Measurements from ENCODE around the gene C14orf93.

The C14orf93 gene

DNA sequence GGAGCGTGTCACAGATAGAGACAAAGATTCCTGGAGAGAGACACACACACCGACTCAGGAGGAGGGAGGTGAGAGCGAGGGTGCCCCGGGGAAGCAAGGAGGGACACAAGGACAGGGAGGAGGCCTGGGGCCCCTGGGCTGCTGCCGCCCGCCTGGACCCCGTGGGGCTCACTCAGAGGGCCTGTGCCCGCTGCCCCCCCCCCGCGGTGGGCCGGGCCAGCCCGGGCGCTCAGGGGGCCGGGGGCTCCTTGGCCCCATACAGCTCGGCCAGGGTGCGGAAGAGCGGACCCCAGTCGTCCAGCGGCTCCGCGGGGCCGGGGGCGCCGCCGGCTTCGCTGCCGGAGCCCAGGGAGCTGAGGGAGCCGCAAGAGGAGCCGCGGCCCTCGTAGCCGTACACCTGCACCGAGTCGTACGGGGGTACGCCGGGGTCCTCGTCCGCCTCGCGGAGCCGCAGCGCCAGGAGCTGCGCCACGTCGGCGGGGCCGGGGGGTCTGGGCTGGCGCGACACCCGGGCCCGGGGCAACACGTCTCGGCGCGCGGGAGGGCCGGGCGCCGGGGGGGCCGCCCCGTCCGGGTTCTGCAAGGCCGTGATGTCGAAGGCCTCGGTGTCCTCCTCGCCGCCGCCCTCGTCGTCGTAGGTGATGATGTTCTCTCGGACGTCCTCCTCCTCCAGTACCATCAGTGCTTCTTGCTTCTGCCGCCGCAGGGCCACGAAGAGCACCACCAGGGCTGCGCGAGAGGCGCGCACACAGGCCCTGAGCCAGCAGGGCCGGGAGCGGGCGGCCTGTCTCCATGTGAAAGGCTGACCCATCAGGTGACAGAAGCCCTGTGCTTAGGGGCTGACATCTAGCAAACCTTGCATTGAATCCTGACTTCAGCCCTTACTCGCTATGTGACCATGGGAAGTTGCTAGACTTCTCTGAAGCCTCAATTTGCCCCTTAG, 38.1 kb upstream of the C14orf93 start:
- POLR2A ChIA-PET = interaction anchor here (1.0 kb wide), 1 partner anchor 10 kb away, joined by 4 read pairs; the partner anchor contains the start of gene CDH24
- no peak for DNase-seq (ENCODE audit: extremely low spot score)
- CTCF ChIA-PET = interaction anchor here (0.7 to 1.6 kb wide), 3 partner anchors 10 to 61 kb away, joined by 3 to 6 read pairs (median 6); no protein-coding TSS in a partner anchor
- TF ChIP-seq BHLHE40 (IDR thresholded peaks at IDR 0.05; ENCODE audit: borderline replicate concordance) (no peak), SP1 (IDR thresholded peaks at IDR 0.05) (no peak), TARDBP (IDR thresholded peaks at IDR 0.05) (no peak), ZNF384 (IDR thresholded peaks at IDR 0.05) (no peak), ARNT (IDR thresholded peaks at IDR 0.05) (no peak), L3MBTL2 (conservative IDR thresholded peaks at IDR 0.05) (no peak), FOXK2 (IDR thresholded peaks at IDR 0.05) (no peak), ELF4 (IDR thresholded peaks at IDR 0.05) (no peak), FOXM1 (IDR thresholded peaks at IDR 0.05; ENCODE audit: borderline replicate concordance) (no peak), CTBP1 (IDR thresholded peaks at IDR 0.05; ENCODE audit: borderline replicate concordance) (no peak), SUZ12 (IDR thresholded peaks at IDR 0.05) (no peak), FOXA1 (IDR thresholded peaks at IDR 0.05) (no peak)
- TF ChIP-seq, protein P1, sequence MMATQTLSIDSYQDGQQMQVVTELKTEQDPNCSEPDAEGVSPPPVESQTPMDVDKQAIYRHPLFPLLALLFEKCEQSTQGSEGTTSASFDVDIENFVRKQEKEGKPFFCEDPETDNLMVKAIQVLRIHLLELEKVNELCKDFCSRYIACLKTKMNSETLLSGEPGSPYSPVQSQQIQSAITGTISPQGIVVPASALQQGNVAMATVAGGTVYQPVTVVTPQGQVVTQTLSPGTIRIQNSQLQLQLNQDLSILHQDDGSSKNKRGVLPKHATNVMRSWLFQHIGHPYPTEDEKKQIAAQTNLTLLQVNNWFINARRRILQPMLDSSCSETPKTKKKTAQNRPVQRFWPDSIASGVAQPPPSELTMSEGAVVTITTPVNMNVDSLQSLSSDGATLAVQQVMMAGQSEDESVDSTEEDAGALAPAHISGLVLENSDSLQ (IDR thresholded peaks at IDR 0.05) = no peak

DNA sequence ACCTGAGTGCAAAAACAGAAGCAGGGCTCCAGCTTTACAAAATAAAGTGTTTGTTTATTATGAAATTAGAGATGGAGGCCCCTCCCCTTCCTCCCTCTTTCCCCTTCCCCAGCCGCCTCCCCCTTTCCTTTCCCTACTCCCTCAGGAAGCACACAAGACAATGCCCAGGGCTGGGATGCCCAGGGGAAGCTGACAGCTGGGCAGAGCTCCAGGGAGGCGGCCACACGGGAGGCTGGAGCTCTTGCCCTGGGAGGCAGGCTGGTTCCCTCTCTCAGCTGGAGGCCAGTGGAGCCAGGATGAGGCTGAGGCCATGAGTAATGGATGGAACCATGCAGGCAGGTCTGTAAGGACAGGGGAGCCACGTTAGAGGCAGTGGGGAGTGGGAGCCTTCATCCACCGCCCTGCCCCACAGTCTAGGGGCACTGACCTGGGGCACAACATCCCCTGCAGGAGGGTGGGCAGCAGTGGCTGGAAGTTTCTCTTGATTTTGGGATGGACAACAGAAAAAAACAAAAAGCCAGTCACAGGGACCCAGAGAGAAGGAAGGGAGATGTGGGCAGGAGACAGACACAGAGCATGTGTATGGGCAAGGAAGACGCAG, 37.2 kb upstream of the C14orf93 start:
- TF ChIP-seq NFRKB (IDR thresholded peaks at IDR 0.05) = no peak
- TF ChIP-seq ELF4 (IDR thresholded peaks at IDR 0.05) = no peak
- TF ChIP-seq ARNT (IDR thresholded peaks at IDR 0.05) = no peak
- no peak for TF ChIP-seq BHLHE40 (IDR thresholded peaks at IDR 0.05; ENCODE audit: borderline replicate concordance)
- no peak for TF ChIP-seq FOXA1 (IDR thresholded peaks at IDR 0.05)
- TF ChIP-seq SUZ12 (IDR thresholded peaks at IDR 0.05) = no peak
- TF ChIP-seq L3MBTL2 (conservative IDR thresholded peaks at IDR 0.05) = no peak
- no peak for TF ChIP-seq LEF1 (IDR thresholded peaks at IDR 0.05; ENCODE audit: borderline replicate concordance)
- no peak for TF ChIP-seq FOXM1 (IDR thresholded peaks at IDR 0.05; ENCODE audit: borderline replicate concordance)
- no peak for TF ChIP-seq HDGF (IDR thresholded peaks at IDR 0.05; ENCODE audit: borderline replicate concordance)
- TF ChIP-seq FOXK2 (IDR thresholded peaks at IDR 0.05) = no peak

DNA sequence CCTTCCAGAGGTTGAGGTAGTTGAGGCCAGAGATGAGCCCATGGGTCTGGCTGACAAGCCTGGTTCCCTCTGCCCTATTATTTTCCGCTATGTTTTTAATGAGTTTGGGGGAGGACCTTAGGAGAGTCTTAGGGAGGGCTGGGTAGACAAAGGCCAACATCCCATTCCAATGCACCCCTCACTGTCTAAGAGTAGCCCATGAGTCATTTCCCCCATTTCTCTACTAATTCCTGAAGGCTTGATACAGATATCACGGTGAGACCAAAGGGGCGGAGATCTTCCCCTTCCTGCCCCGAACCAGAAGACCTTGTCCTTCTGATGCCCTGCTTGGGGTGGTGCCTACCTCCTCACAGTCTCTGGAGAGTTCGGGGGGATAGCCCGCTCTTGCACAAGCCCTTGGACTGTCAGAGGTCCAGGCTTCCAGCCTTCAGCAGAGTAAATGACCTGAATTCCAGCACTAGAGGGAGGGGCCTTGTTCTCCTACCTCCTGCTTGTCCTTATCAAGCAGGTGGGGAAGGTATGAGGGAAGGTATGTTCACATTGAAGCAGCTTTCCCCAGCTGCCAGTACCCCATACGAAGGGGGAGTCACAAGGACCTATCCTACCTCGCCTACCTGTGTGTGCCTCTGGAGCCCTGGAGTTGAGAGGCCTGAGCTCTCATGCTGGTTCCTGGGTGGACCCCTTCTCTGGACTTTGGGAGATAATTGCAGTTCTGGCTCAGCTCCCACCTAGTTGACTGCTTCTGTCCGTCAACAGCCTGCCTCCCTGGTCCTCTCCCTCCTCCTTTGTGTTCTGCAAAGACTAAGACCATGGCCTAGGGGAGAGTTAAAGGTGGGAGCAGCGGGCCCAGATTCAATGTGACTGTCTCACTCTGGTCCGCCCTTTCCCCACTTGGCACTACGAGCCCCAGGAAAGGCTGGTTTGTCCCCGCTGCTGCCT, 35.7 kb upstream of the C14orf93 start:
- POLR2A ChIA-PET = no interaction called here
- TF ChIP-seq FOXA1 (IDR thresholded peaks at IDR 0.05) (no peak), ELF4 (IDR thresholded peaks at IDR 0.05) (no peak), BHLHE40 (IDR thresholded peaks at IDR 0.05; ENCODE audit: borderline replicate concordance) (no peak), SUZ12 (IDR thresholded peaks at IDR 0.05) (no peak), SP1 (IDR thresholded peaks at IDR 0.05) (no peak)
- DNase-seq (ENCODE audit: extremely low spot score) = no peak
- CTCF ChIA-PET = no interaction called here

More for the DNA sequence above, 37.2 kb upstream of the C14orf93 start:
- ChIA-PET POLR2A (interaction anchor here (1.2 kb wide), 1 partner anchor 40 kb away, joined by 5 read pairs; no protein-coding TSS in a partner anchor), CTCF (interaction anchor here (0.7 to 1.6 kb wide), 2 partner anchors 11 to 50 kb away, joined by 3 to 6 read pairs; no protein-coding TSS in a partner anchor)
- DNase-seq (ENCODE audit: extremely low spot score) = no peak

DNA sequence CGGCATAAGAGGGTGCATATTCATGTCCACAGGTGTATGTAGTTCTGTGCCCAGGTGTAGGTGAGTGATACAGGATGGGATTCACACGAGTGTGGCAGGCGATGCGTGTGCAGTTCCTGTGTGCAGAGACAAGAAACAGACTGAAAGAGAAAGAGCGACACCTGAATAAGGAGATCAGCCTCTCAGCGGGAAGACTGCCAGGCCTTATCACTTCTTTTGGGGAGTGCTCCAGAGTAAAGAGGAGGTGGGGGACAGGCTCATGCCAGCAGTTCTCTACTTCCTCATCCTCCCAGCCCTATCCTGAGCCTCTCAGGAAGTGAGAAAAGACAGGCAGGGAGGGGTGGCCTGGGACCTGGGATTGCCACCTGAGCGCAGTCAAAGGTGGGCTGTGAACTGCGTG, 34.9 kb upstream of the C14orf93 start:
- ChIA-PET POLR2A (interaction anchor here (1.1 kb wide), 1 partner anchor 38 kb away, joined by 4 read pairs; no protein-coding TSS in a partner anchor), CTCF (interaction anchor here (1.2 kb wide), 1 partner anchor 58 kb away, joined by 3 read pairs; no protein-coding TSS in a partner anchor)
- no peak for DNase-seq (ENCODE audit: extremely low spot score)
- no peak for TF ChIP-seq ZNF384 (IDR thresholded peaks at IDR 0.05)

DNA sequence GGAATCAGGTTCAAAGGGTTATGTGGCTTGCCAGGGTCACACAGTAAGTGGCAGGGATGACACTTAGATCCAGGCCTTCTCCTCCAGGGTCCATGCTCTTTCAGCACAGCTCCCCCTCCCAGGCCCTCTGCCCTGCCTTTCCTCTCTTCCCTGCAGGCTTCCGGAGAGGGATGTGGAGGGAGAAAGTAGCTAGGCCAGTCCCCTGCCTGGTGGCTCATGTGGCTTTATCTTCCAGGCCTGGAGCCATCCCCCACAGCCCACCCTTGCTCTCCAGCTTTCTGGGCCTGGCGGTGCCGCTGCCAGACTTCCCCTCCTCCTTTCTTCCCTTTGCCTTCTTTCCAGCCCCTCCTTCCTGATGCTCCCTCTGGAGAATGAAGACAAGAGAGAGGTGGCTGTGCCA, 33.8 kb upstream of the C14orf93 start:
- no peak for DNase-seq (ENCODE audit: extremely low spot score)
- ChIA-PET CTCF (interaction anchor here (1.2 kb wide), 1 partner anchor 57 kb away, joined by 3 read pairs; no protein-coding TSS in a partner anchor), POLR2A (interaction anchor here (1.1 kb wide), 1 partner anchor 37 kb away, joined by 4 read pairs; no protein-coding TSS in a partner anchor)
- no peak for TF ChIP-seq FOXA1 (IDR thresholded peaks at IDR 0.05)
- TF ChIP-seq LEF1 (IDR thresholded peaks at IDR 0.05; ENCODE audit: borderline replicate concordance) = no peak
- TF ChIP-seq, protein P1 (IDR thresholded peaks at IDR 0.05) = no peak
- no peak for TF ChIP-seq FOXM1 (IDR thresholded peaks at IDR 0.05; ENCODE audit: borderline replicate concordance)
- no peak for TF ChIP-seq L3MBTL2 (conservative IDR thresholded peaks at IDR 0.05)
- TF ChIP-seq CTBP1 (IDR thresholded peaks at IDR 0.05; ENCODE audit: borderline replicate concordance) = no peak
- TF ChIP-seq SP1 (IDR thresholded peaks at IDR 0.05) = no peak
- TF ChIP-seq FOXK2 (IDR thresholded peaks at IDR 0.05) = no peak
- TF ChIP-seq HDGF (IDR thresholded peaks at IDR 0.05; ENCODE audit: borderline replicate concordance) = no peak
- TF ChIP-seq BHLHE40 (IDR thresholded peaks at IDR 0.05; ENCODE audit: borderline replicate concordance) = no peak
- TF ChIP-seq SUZ12 (IDR thresholded peaks at IDR 0.05) = no peak
